ENCODE measurements around the gene STX11. TPM values are rescaled to one million over a fixed set of nuclear protein-coding genes. Genes with fewer than 3 reads are reported as not detected.

The STX11 gene
- total and polyA plus RNA-seq, 10 of the 15 experiments (the other 5 are each of a cell fraction or from before 2014, with no cell fraction given) = 0.66 to 38.1 (median 19.8) TPM

DNA sequence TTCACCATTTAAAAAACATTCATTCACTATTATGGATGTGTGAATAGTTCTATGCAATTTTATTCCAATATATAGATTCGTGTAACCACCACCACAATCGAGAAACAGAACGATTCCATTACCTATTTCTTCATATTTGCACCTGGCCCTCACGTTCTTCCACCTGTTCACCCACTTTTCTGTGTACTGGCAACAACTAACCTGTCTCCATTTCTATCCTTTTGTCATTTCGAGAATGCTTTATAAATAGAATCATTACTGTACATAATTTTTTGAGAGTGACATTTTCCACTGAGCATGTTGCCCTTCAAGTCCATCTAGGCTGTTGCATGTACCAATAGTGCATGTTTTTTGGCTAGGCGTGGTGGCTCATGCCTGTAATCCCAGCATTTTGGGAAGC is 23.2 kb upstream of the STX11 start (continued):
- TF ChIP-seq SREBF1 (IDR thresholded peaks at IDR 0.05; ENCODE audit: low read length) (no peak), PAX5 (IDR thresholded peaks at IDR 0.05; ENCODE audit: borderline replicate concordance, low read depth, low read length) (no peak), KDM1A (IDR thresholded peaks at IDR 0.05; ENCODE audit: borderline replicate concordance) (no peak), TAF1 (IDR thresholded peaks at IDR 0.05; ENCODE audit: borderline replicate concordance, low read depth, low read length) (no peak), POU2F2 (IDR thresholded peaks at IDR 0.05; ENCODE audit: borderline replicate concordance, low read depth, low read length) (no peak), GATAD2B (conservative IDR thresholded peaks at IDR 0.05; ENCODE audit: low read depth) (no peak), NFYB (IDR thresholded peaks at IDR 0.05; ENCODE audit: insufficient read depth, low read depth, low read length) (no peak), SPI1 (IDR thresholded peaks at IDR 0.05; ENCODE audit: borderline replicate concordance, insufficient read depth, low read depth, low read length) (no peak), TCF3 (IDR thresholded peaks at IDR 0.05; ENCODE audit: borderline replicate concordance, insufficient read depth, low read depth, low read length) (peak; percentile 48; the same call in 1 of the 2 replicates), NBN (IDR thresholded peaks at IDR 0.05) (no peak), SREBF2 (IDR thresholded peaks at IDR 0.05; ENCODE audit: low read length) (no peak), BMI1 (IDR thresholded peaks at IDR 0.05; ENCODE audit: borderline replicate concordance) (no peak), NFXL1 (IDR thresholded peaks at IDR 0.05; ENCODE audit: borderline replicate concordance) (no peak), SUZ12 (IDR thresholded peaks at IDR 0.05; ENCODE audit: unreplicated experiment) (no peak), NRF1 (conservative IDR thresholded peaks at IDR 0.05; ENCODE audit: low read depth, low read length) (no peak), POLR2AphosphoS5 (IDR thresholded peaks at IDR 0.05; ENCODE audit: low read length) (no peak), MEF2B (IDR thresholded peaks at IDR 0.05; ENCODE audit: partially characterized antibody, poor library complexity, severe bottlenecking) (no peak), BHLHE40 (IDR thresholded peaks at IDR 0.05; ENCODE audit: borderline replicate concordance in 1 of 2, low read depth in 2 of 2, low read length in 1 of 2) (peak; percentile 26 to 62; a peak in 2 of 4 replicates), SMAD5 (IDR thresholded peaks at IDR 0.05; ENCODE audit: low read depth) (no peak), TCF12 (IDR thresholded peaks at IDR 0.05; ENCODE audit: low read depth, low read length) (0 out of 2 replicates have a peak, but pooled peaks have one; percentile 44), MTA2 (IDR thresholded peaks at IDR 0.05; ENCODE audit: low read depth) (no peak)
- TF ChIP-seq, protein P1, sequence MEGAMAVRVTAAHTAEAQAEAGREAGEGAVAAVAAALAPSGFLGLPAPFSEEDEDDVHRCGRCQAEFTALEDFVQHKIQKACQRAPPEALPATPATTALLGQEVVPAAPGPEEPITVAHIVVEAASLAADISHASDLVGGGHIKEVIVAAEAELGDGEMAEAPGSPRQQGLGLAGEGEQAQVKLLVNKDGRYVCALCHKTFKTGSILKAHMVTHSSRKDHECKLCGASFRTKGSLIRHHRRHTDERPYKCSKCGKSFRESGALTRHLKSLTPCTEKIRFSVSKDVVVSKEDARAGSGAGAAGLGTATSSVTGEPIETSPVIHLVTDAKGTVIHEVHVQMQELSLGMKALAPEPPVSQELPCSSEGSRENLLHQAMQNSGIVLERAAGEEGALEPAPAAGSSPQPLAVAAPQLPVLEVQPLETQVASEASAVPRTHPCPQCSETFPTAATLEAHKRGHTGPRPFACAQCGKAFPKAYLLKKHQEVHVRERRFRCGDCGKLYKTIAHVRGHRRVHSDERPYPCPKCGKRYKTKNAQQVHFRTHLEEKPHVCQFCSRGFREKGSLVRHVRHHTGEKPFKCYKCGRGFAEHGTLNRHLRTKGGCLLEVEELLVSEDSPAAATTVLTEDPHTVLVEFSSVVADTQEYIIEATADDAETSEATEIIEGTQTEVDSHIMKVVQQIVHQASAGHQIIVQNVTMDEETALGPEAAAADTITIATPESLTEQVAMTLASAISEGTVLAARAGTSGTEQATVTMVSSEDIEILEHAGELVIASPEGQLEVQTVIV (IDR thresholded peaks at IDR 0.05; ENCODE audit: borderline replicate concordance, partially characterized antibody) = no peak
- TF ChIP-seq, protein P2, sequence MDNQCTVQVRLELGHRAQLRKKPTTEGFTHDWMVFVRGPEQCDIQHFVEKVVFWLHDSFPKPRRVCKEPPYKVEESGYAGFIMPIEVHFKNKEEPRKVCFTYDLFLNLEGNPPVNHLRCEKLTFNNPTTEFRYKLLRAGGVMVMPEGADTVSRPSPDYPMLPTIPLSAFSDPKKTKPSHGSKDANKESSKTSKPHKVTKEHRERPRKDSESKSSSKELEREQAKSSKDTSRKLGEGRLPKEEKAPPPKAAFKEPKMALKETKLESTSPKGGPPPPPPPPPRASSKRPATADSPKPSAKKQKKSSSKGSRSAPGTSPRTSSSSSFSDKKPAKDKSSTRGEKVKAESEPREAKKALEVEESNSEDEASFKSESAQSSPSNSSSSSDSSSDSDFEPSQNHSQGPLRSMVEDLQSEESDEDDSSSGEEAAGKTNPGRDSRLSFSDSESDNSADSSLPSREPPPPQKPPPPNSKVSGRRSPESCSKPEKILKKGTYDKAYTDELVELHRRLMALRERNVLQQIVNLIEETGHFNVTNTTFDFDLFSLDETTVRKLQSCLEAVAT (IDR thresholded peaks at IDR 0.05) = no peak
- TF ChIP-seq, protein P3, sequence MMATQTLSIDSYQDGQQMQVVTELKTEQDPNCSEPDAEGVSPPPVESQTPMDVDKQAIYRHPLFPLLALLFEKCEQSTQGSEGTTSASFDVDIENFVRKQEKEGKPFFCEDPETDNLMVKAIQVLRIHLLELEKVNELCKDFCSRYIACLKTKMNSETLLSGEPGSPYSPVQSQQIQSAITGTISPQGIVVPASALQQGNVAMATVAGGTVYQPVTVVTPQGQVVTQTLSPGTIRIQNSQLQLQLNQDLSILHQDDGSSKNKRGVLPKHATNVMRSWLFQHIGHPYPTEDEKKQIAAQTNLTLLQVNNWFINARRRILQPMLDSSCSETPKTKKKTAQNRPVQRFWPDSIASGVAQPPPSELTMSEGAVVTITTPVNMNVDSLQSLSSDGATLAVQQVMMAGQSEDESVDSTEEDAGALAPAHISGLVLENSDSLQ (IDR thresholded peaks at IDR 0.05) = no peak
- TF ChIP-seq, protein P4, sequence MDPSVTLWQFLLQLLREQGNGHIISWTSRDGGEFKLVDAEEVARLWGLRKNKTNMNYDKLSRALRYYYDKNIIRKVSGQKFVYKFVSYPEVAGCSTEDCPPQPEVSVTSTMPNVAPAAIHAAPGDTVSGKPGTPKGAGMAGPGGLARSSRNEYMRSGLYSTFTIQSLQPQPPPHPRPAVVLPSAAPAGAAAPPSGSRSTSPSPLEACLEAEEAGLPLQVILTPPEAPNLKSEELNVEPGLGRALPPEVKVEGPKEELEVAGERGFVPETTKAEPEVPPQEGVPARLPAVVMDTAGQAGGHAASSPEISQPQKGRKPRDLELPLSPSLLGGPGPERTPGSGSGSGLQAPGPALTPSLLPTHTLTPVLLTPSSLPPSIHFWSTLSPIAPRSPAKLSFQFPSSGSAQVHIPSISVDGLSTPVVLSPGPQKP (IDR thresholded peaks at IDR 0.05; ENCODE audit: low read depth, low read length) = no peak

Data from GM12878 (cell line).